Forelimb muscle (tissue), 1 donor: ENCODE results near the gene MKS1. TPM values are rescaled to one million over a fixed set of nuclear protein-coding genes. Genes with fewer than 3 reads are reported as not detected.

Source experiments
- DNase-seq: peaks from one replicate; pipeline ENCODE4 v3.0.0-alpha.2; 2013; ENCODE audit warnings: low read depth
- polyA plus RNA-seq: library from polyadenylated mRNA; unstranded; fragments of 120-200 nt; gene quantifications from one replicate; pipeline ENCODE4 v1.2.1, GENCODE V29; 2013; ENCODE audit not compliant: insufficient read length

Gene MKS1
- polyA plus RNA-seq = 15.1 TPM

- peak; percentile 76 for DNase-seq
These were observed at the start of gene MKS1 for GRCh38 chr17:58219007-58219788. Gene MKS1 (minus strand): TSS chr17:58219255. CDS start chr17:58219230, 25 bp downstream.

GRCh38 chr17:58268326-58268725 lies 49.3 kb upstream of the MKS1 start:
- DNase-seq = no peak

- DNase-seq = no peak
These were observed 48.6 kb upstream of the MKS1 start for GRCh38 chr17:58267347-58268324.

- DNase-seq = no peak
These were observed 47.1 kb upstream of the MKS1 start for GRCh38 chr17:58265902-58266875.

- no peak for DNase-seq
These were observed 46.2 kb upstream of the MKS1 start for GRCh38 chr17:58265271-58265670.

DNA sequence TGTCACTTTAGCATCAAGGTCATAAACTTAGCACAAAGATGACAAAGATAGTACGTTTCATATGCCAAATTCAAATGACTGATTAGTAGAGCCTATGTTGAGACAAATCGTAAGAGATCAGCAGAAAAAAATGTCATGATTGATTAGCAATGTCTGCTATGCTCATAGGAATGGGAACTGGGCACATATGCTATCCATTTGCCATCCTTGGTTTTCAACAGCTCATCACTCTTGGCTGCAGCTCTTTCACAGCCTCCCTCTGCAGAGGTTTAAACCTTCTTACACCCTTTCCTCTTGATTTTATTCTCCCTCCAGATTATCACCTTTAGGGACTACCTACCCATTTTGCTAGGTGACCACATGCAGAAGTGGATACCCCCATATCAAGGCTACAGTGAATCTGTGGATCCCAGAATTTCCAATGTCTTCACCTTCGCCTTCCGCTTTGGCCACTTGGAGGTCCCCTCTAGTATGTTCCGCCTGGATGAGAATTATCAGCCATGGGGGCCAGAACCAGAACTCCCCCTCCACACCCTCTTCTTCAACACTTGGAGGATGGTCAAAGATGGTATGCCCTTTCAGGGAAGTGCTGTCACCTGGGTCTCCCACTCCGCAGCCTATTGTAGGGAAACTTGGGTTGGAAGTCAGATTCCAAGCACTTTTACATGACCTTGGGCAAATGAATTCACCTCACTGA lies 45.5 kb upstream of the MKS1 start:
- no peak for DNase-seq

- DNase-seq = no peak
These were observed 44.7 kb upstream of the MKS1 start for GRCh38 chr17:58263773-58264172.

GRCh38 chr17:58262149-58262548 lies 43.1 kb upstream of the MKS1 start:
- no peak for DNase-seq

- DNase-seq = no peak
These were observed 35.7 kb upstream of the MKS1 start for GRCh38 chr17:58254803-58255202.

DNA sequence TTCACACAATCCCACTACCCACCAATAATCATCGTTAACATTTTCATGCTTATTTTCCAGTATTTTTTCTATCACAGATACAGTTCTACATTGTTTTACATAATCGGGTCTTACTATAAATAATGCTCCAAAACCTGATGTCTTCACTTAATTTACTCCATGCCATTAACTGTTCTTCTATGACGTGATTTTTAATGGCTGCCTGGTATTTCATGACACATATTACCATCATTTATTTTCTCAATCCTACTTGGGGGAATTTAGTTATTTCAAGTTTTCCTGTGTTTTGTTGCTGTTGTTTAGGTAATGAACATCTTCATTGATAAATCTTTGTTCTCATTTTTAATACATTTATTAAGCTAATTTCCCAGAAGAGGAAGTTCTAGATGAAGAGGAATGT lies 34.0 kb upstream of the MKS1 start:
- DNase-seq = no peak

DNA sequence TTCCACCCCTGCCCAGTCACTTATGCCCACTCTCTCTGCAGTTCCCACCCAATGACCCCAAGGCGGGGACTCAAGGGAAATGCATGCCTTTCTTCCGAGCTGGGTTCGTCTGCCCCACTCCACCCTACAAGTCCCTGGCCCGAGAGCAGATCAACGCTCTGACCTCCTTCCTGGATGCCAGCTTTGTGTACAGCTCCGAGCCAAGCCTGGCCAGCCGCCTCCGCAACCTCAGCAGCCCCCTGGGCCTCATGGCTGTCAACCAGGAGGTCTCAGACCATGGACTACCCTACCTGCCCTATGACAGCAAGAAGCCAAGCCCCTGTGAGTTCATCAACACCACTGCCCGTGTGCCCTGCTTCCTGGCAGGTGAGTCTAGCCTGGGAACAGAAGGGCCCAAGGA lies 33.1 kb upstream of the MKS1 start:
- no peak for DNase-seq

DNA sequence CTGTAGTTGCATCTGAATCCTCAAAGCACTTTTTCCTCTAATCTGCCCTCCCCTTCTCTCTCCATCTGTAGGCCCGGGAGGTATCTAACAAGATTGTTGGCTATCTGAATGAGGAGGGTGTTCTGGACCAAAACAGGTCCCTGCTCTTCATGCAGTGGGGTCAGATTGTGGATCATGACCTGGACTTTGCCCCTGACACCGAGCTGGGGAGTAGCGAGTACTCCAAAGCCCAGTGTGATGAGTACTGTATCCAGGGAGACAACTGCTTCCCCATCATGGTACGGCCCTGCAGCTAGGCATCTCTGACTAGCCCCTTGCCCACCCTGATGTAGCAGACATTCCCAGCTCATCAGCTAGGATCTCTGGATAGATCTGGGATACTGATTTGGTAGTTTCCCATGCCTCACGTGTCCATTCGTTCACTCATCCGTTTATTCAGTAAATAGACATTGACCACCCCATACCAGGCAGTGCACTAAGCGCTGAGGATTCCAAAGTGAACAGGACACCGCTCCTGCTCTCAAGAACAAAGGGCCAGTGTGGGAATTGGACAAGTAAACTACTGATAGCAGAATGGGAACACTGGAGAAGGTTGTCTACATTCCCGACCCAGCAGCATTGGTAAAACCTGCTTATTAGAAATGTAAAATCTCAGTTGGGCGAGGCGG lies 31.4 kb upstream of the MKS1 start:
- DNase-seq = no peak

- DNase-seq = peak; percentile 32
These were observed 30.4 kb upstream of the MKS1 start for GRCh38 chr17:58249270-58250133.

GRCh38 chr17:58248955-58249269 lies 29.9 kb upstream of the MKS1 start:
- no peak for DNase-seq

DNA sequence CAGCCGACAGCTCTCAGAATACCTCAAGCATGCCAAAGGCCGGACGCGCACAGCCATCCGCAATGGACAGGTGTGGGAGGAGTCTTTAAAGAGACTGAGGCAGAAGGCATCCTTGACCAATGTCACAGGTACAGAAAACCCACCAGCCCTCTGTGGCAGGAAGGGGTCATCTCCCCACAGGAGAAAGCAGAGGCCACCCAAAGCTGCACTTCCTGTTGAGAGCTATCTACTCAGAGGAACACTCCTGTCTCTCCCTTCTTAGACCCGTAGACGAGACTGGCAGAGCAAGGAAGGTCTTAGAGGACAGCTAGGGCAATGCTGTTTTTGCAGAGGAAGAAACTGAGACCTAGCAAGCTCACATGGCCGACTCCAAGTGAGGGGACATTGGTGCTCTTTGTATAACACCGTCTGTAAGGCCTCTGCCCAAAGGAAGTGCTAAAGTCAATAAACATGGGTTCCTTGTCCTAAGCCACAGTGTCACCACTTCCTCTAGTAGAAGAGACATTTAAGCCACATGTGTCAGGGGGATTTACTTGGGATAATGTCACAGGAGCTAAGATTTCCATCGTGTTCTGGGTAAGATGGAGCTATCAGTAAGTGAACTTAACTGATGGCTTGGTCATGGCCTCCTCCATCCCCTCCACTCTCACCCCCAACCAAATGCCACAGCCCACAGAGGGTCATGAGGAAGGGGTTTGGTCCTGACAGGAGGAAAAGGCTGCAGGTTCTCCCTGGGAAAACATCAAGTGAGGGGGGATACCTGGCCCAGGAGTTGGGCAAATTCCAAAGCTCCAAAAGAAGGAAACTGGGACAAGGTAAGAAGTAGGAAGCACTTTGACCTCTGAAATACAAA lies 28.7 kb upstream of the MKS1 start:
- no peak for DNase-seq

DNA sequence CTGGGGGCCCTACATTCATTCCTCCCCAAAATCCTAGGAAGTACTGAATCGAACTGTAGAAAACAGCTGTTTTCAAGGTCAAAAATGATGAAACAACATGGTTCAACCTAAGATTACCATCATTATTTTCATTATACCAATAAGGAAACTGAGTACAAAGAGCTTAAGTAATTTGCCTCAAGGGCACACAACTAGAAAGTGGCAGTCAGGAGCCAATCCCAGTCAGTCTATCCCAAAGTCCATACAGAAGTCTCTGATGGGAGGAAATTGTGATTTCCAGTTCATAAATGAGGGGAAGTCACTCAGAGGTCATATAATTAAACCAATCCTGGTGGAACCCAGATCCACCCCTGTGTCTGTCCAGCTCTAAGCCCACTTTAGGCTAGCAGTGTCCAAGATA lies 27.7 kb upstream of the MKS1 start:
- no peak for DNase-seq

GRCh38 chr17:58246104-58246740 lies 27.2 kb upstream of the MKS1 start:
- no peak for DNase-seq
